SK-N-SH (cell line): Measurements from ENCODE around the gene ACO1. TPM values are rescaled to one million over a fixed set of nuclear protein-coding genes. Genes with fewer than 3 reads are reported as not detected.

Experiments
- CTCF ChIA-PET: fragments of 300-600, 350-600 bp; formaldehyde crosslinking; extraction: SDS; loops from one replicate; lab custom pipeline; 2021; lab: Yijun Ruan, JAX
- POLR2A ChIA-PET: fragments of 350-600 bp; sonication (Branson Sonifier 250); formaldehyde crosslinking; extraction: SDS; loops from one replicate; lab custom pipeline; 2020; ENCODE audit warnings: antibody characterized with exemption, inconsistent platforms; lab: Yijun Ruan, JAX
- DNase-seq: peaks from one replicate; pipeline ENCODE4 v3.0.0; 2012
- H2AFZ ChIP-seq: fragments of 200-600 bp; sonication (generic); 2 replicates; pipeline ENCODE4 v1.8.1; 2016; ENCODE audit warnings: antibody characterized with exemption, mild to moderate bottlenecking, low read depth
- H3F3A ChIP-seq: fragments of 200-600 bp; sonication (generic); replicated peaks from 2 replicates; pipeline ENCODE3; 2016; ENCODE audit warnings: antibody characterized with exemption, mild to moderate bottlenecking; ENCODE audit not compliant: insufficient read depth
- H3K27ac ChIP-seq, 2 experiments: fragments of 200-500 bp in 1 of 2; fragments of 200-600 bp in 1 of 2; sonication (Bioruptor generic) in 1 of 2; sonication (generic), shearing (Covaris generic) in 1 of 2; 2 replicates each; pipeline versions ENCODE4 v1.5.1 to v1.6.1; 2014 to 2016; ENCODE audit warnings: low read depth in 2 of 2, inconsistent platforms in 1 of 2, low read length in 1 of 2, mild to moderate bottlenecking in 1 of 2, mixed read lengths in 1 of 2
- H3K27me3 ChIP-seq: fragments of 200-600 bp; sonication (generic), shearing (Covaris generic); 2 replicates; pipeline ENCODE4 v1.6.1; 2016; ENCODE audit warnings: mixed run types; ENCODE audit not compliant: insufficient read depth
- H3K36me3 ChIP-seq, 2 experiments: fragments of 200-500 bp in 1 of 2; fragments of 200-600 bp in 1 of 2; sonication (Bioruptor generic) in 1 of 2; sonication (generic) in 1 of 2; replicated peaks in 1 of 2; 2 replicates each; pipeline versions ENCODE3 to v1.5.1; 2014 to 2016; ENCODE audit warnings: low read length in 1 of 2, mild to moderate bottlenecking in 1 of 2; ENCODE audit not compliant: insufficient read depth in 2 of 2, control insufficient read depth in 1 of 2
- H3K4me1 ChIP-seq, 2 experiments: fragments of 200-500 bp in 1 of 2; fragments of 200-600 bp in 1 of 2; sonication (Bioruptor generic) in 1 of 2; sonication (generic), shearing (Covaris generic) in 1 of 2; 2 replicates each; pipeline versions ENCODE4 v1.5.1 to v1.6.1; 2014 to 2016; ENCODE audit warnings: low read depth in 1 of 2, low read length in 1 of 2, mixed run types in 1 of 2; ENCODE audit not compliant: insufficient read depth in 2 of 2, control insufficient read depth in 1 of 2
- H3K4me2 ChIP-seq: fragments of 200-600 bp; sonication (generic), shearing (Covaris generic); 2 replicates; pipeline ENCODE4 v1.6.1; 2017; ENCODE audit warnings: mixed run types
- H3K4me3 ChIP-seq, 2 experiments: fragments of 200-500 bp in 1 of 2; fragments of 200-600 bp in 1 of 2; sonication (Bioruptor generic) in 1 of 2; sonication (generic), shearing (Covaris generic) in 1 of 2; 2 replicates each; pipeline versions ENCODE4 v1.5.1 to v1.8.1; 2014 to 2016; ENCODE audit warnings: low read depth in 2 of 2, inconsistent platforms in 1 of 2, low read length in 1 of 2, mild to moderate bottlenecking in 1 of 2, mixed read lengths in 1 of 2, moderate library complexity in 1 of 2
- H3K79me2 ChIP-seq: fragments of 200-600 bp; sonication (generic); 2 replicates; pipeline ENCODE4 v1.8.1; 2017; ENCODE audit warnings: mild to moderate bottlenecking; ENCODE audit not compliant: insufficient read depth
- H3K9ac ChIP-seq: fragments of 200-600 bp; sonication (generic); 2 replicates; pipeline ENCODE4 v1.6.1; 2017; ENCODE audit warnings: mixed run types
- H3K9me2 ChIP-seq: fragments of 200-600 bp; sonication (generic); 2 replicates; pipeline ENCODE4 v1.6.1; 2017; ENCODE audit warnings: mixed run types
- H3K9me3 ChIP-seq: fragments of 200-600 bp; sonication (generic); 2 replicates; pipeline ENCODE4 v1.6.1; 2017; ENCODE audit warnings: mixed run types, mild to moderate bottlenecking, moderate library complexity
- H4K20me1 ChIP-seq: fragments of 200-600 bp; sonication (generic); 2 replicates; pipeline ENCODE4 v1.6.1; 2017; ENCODE audit warnings: mild to moderate bottlenecking, mixed run types; ENCODE audit not compliant: insufficient read depth
- CTCF ChIP-seq: fragments of 200-600 bp; sonication (generic); IDR thresholded peaks from 2 replicates; pipeline ENCODE4 v1.6.1; 2017; ENCODE audit warnings: antibody characterized with exemption, mild to moderate bottlenecking, moderate library complexity
- EP300 ChIP-seq, 2 experiments: IDR thresholded peaks; 2 replicates each; pipeline versions ENCODE4 v1.4.0 to v1.6.1; 2012; ENCODE audit warnings: borderline replicate concordance in 1 of 2, low read depth in 1 of 2, low read length in 1 of 2
- FOSL2 ChIP-seq: IDR thresholded peaks from 2 replicates; pipeline ENCODE4 v1.4.0; 2012; ENCODE audit warnings: low read depth, mild to moderate bottlenecking, moderate library complexity, borderline replicate concordance
- IRF3 ChIP-seq: fragments of 150-350 bp; IDR thresholded peaks from 2 replicates; pipeline ENCODE4 v1.6.1; 2016; ENCODE audit warnings: mild to moderate bottlenecking, low read depth, low read length
- MAX ChIP-seq: IDR thresholded peaks from 2 replicates; pipeline ENCODE4 v1.4.0; 2012; ENCODE audit warnings: low read depth
- MXI1 ChIP-seq: IDR thresholded peaks from 2 replicates; pipeline ENCODE4 v1.6.1; 2012; ENCODE audit warnings: mild to moderate bottlenecking, low read depth, low read length, improper control_type of control experiment
- NFIC ChIP-seq: IDR thresholded peaks from 2 replicates; pipeline ENCODE4 v1.4.0; 2012; ENCODE audit warnings: borderline replicate concordance
- PBX3 ChIP-seq: IDR thresholded peaks from 2 replicates; pipeline ENCODE4; 2012
- POLR2AphosphoS5 ChIP-seq: IDR thresholded peaks from 2 replicates; pipeline ENCODE4 v1.6.1; 2012; ENCODE audit warnings: low read depth, low read length
- RCOR1 ChIP-seq: fragments of 150-350 bp; IDR thresholded peaks from 2 replicates; pipeline ENCODE4 v1.6.1; 2017; ENCODE audit warnings: antibody characterized with exemption, low read length
- RFX5 ChIP-seq: IDR thresholded peaks from 2 replicates; pipeline ENCODE4 v1.6.1; 2012; ENCODE audit warnings: mild to moderate bottlenecking, improper control_type of control experiment, low read length
- SIN3A ChIP-seq: IDR thresholded peaks from 2 replicates; pipeline ENCODE4 v1.6.1; 2012; ENCODE audit warnings: low read depth, mild to moderate bottlenecking, low read length, moderate library complexity, borderline replicate concordance
- SMC3 ChIP-seq: IDR thresholded peaks from 2 replicates; pipeline ENCODE4 v1.6.1; 2012; ENCODE audit warnings: low read depth, low read length, improper control_type of control experiment
- TAF1 ChIP-seq: IDR thresholded peaks from 2 replicates; pipeline ENCODE4 v1.6.1; 2012; ENCODE audit warnings: low read depth, mild to moderate bottlenecking, low read length, moderate library complexity, borderline replicate concordance
- WGBS: methylation state at CpG from one replicate; pipeline ENCODE4 v1.1.6; 2017; ENCODE audit warnings: low lambda C conversion rate; 5-methylcytosine and 5-hydroxymethylcytosine counted together
- polyA plus RNA-seq, 3 experiments: library from polyadenylated mRNA; depleted of rRNA; stranded (reverse); fragments of >200 nt; gene quantifications; 2 replicates each; pipeline ENCODE4 v1.2.3, GENCODE V29; 2012

The ACO1 gene
- polyA plus RNA-seq, 1 of the 3 experiments (the other 2 are of a cell fraction) = 25.4 TPM

- 45% methylated on average over 2 of the region's 2 CpGs for WGBS
Measured at GRCh38 chr9:32339424-32339823, 45.0 kb upstream of the ACO1 start.

More at GRCh38 chr9:32339424-32339823, 45.0 kb upstream of the ACO1 start:
- Histone ChIP-seq H3K27ac (no peak overlapping the region), H3K4me3 (no peak overlapping the region), H3K9me2 (no peaks in the 10 kb centered on the region), H3K4me2 (no peak overlapping the region), H3K36me3 (no peaks in the 10 kb centered on the region), H3K9ac (no peak overlapping the region), H3F3A (no peaks in the 10 kb centered on the region), H3K27me3 (no peaks in the 10 kb centered on the region), H3K4me1 (peaks cover 0 to 4% of the 10 kb centered on the region in 2 experiments; a peak in 1 of 4 replicates), H4K20me1 (no peaks in the 10 kb centered on the region), H2AFZ (no peak overlapping the region), H3K9me3 (no peaks in the 10 kb centered on the region; the same call in 1 of the 2 replicates), H3K79me2 (no peaks in the 10 kb centered on the region)
- TF ChIP-seq RCOR1 = no peak
- TF ChIP-seq RFX5 = no peak
- TF ChIP-seq SIN3A = no peak
- TF ChIP-seq NFIC = no peak
- TF ChIP-seq PBX3 = no peak
- TF ChIP-seq MAX = no peak
- TF ChIP-seq POLR2AphosphoS5 = no peak
- no peak for TF ChIP-seq MXI1
- no peak for TF ChIP-seq IRF3
- no peak for TF ChIP-seq TAF1
- no peak for TF ChIP-seq FOSL2
- no peak for TF ChIP-seq EP300 (IDR thresholded peaks at IDR 0.05; ENCODE audit: borderline replicate concordance in 1 of 2, low read depth in 1 of 2, low read length in 1 of 2)
- TF ChIP-seq SMC3 = no peak
- TF ChIP-seq CTCF = no peak
- CTCF ChIA-PET = interaction anchor here (4.8 kb wide), 1 partner anchor 11 kb away, joined by 29 read pairs; no protein-coding TSS in a partner anchor
- POLR2A ChIA-PET = no interaction called here
- DNase-seq = no peak
